Vagina (tissue), 2 donors: ENCODE measurements around the gene RAC2.

Experiments
- CTCF ChIP-seq, 3 experiments: fragments of 450-650 bp in 2 of 3; fragments of 200-600 bp in 1 of 3; sonication (generic) in 1 of 3; IDR thresholded peaks; one replicate each; pipeline ENCODE4 v1.5.1; 2017 to 2019; ENCODE audit warnings: antibody characterized with exemption in 3 of 3, mild to moderate bottlenecking in 2 of 3, moderate library complexity in 2 of 3
- POLR2A ChIP-seq, 2 donors: fragments of 450-650 bp; IDR thresholded peaks; one replicate each; pipeline ENCODE4 v1.6.1; 2017; ENCODE audit warnings: antibody characterized with exemption in 2 of 2, mild to moderate bottlenecking in 2 of 2, moderate library complexity in 2 of 2
- POLR2AphosphoS5 ChIP-seq, 2 donors: sonication (generic); formaldehyde crosslinking; IDR thresholded peaks; one replicate each; pipeline ENCODE4 v1.9.0; 2017; ENCODE audit warnings: antibody characterized with exemption in 2 of 2, mild to moderate bottlenecking in 2 of 2, low read depth in 1 of 2; ENCODE audit not compliant: insufficient read depth in 1 of 2

- TF ChIP-seq POLR2A (IDR thresholded peaks at IDR 0.05): no peak
- TF ChIP-seq CTCF (IDR thresholded peaks at IDR 0.05): no peak
- no peak for TF ChIP-seq POLR2AphosphoS5 (IDR thresholded peaks at IDR 0.05; ENCODE audit: insufficient read depth in 1 of 2, low read depth in 1 of 2)
Measured at GRCh38 chr22:37186997-37187522, 57.0 kb downstream of the RAC2 start.
